ENCODE data around the gene TBC1D5.

Gene TBC1D5

DNA sequence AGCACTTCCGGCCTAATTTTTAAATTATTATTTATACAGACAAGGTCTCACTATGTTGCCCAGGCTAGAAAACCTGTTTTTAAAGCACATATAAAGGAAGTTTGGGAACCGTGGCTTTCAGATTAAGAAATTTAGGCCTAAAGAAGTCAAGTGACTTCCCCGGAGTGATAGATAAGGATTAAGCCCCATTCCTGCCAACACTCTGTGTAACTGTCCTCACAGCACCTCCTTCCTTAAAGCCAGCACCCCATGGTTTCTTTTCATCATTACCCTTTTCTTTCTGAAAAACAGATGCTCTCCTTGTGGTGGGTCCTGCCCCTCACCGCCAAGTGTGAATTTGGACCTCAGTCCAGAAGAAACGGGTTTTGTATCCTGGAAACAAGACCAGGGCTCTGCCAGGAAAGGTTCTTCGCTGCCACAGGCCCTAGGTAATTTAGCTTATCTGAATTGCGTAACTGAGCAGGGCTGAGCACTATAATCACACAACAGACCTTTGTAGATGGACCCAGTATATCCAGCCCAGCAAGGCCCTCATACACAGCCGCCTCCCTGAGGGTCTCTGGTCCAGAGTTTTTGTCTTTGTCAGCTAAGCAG lies 626.3 kb downstream of the TBC1D5 start:
- H3K4me3 ChIP-seq (replicated peaks; ENCODE audit: low read depth, low read length), result no peak overlapping the region
- TF ChIP-seq, protein P1, sequence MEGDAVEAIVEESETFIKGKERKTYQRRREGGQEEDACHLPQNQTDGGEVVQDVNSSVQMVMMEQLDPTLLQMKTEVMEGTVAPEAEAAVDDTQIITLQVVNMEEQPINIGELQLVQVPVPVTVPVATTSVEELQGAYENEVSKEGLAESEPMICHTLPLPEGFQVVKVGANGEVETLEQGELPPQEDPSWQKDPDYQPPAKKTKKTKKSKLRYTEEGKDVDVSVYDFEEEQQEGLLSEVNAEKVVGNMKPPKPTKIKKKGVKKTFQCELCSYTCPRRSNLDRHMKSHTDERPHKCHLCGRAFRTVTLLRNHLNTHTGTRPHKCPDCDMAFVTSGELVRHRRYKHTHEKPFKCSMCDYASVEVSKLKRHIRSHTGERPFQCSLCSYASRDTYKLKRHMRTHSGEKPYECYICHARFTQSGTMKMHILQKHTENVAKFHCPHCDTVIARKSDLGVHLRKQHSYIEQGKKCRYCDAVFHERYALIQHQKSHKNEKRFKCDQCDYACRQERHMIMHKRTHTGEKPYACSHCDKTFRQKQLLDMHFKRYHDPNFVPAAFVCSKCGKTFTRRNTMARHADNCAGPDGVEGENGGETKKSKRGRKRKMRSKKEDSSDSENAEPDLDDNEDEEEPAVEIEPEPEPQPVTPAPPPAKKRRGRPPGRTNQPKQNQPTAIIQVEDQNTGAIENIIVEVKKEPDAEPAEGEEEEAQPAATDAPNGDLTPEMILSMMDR (IDR thresholded peaks at IDR 0.05; ENCODE audit: low read length, missing control alignments), result no peak
- no peak for DNase-seq (ENCODE audit: low read depth)

DNA sequence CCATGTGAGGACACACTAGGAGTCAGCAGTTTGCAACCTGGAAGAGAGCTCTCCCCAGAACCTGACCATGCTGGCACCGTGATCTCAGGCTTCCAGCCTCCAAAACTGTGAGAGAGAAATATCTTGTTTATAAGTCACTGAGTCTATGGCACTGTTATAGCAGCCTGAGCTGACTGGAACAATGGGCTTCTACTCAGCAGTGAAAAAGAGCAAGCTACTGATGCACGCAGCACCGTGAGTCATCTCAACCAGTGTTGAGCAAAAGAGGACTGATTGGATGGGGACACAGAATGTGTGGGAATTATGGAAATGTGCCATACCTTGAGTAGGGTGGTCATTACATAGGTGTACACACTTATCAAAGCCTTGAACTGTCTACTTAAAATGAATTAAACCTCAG lies 627.2 kb downstream of the TBC1D5 start:
- no peak overlapping the region for H3K4me3 ChIP-seq (replicated peaks; ENCODE audit: low read depth, low read length)
- DNase-seq (ENCODE audit: low read depth), result peak; percentile 48
- TF ChIP-seq, protein P1 (IDR thresholded peaks at IDR 0.05; ENCODE audit: low read length, missing control alignments), result no peak

DNA sequence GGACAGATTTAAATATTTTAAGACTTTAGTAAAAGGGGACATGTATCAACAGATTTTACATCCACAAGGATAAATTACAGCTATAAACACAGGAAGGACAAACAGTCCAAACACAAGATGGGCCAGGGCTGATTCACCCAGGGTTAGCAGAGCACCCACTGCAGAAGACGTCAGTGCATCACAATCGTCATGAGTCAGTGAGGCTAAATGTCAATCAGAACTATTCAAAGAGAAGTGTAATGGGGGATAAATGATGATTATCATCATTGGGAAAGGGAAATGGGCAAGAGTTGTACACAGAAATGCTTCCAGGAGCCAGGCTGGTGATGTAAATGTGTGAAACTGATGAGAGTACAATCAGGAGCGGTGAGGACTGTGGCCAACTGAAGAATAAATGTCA lies 630.8 kb downstream of the TBC1D5 start:
- no peak overlapping the region for H3K4me3 ChIP-seq (replicated peaks; ENCODE audit: low read depth, low read length)
- TF ChIP-seq, protein P1 (IDR thresholded peaks at IDR 0.05; ENCODE audit: low read length, missing control alignments), result no peak
- peak; percentile 45 for DNase-seq (ENCODE audit: low read depth)

DNA sequence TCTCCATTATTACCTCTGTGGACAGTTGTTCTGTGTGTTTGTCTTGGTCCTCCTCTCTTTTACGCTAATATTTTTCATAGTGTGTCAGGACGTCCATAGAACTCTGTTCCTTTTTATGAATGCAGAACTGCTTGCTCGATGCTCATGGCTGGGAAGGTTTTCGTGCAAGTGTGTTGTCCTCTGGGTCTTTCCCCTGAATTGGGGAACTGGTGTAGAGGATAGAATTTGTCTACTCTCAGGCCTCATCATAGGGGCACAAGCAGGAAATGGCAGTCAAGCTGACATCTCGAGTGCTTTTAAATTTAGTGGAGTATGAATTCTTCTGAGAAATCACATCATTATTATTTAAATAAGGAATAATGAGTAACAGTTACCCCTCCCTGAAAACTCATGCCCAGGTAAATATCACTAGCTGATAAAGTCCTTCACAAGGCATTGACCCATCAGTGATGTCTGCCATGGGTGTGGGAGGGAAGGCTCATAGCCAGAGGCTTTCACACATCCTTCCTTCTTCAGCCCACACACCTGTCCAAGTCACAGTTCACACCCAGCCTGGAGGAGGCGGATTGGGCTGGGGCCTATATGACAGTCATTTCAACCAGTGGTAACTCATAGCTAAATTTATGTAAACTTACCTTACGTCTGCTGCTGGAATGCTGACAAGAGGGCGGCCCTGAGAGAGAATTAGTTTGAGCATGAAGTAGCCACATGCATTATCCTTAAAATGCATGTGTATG lies 631.6 kb downstream of the TBC1D5 start:
- H3K4me3 ChIP-seq (replicated peaks; ENCODE audit: low read depth, low read length), result no peak overlapping the region
- no peak for DNase-seq (ENCODE audit: low read depth)
- TF ChIP-seq, protein P1 (IDR thresholded peaks at IDR 0.05; ENCODE audit: low read length, missing control alignments), result no peak

Data from fibroblast of pulmonary artery (primary cell).